Muscle layer of duodenum (tissue), 2 donors: ENCODE data around the gene NOL8.

ENCODE experiments used
- H3K27ac ChIP-seq: one replicate; pipeline ENCODE4 v1.7.0; 2013; ENCODE audit warnings: mild to moderate bottlenecking, low read length
- H3K27me3 ChIP-seq: one replicate; pipeline ENCODE4 v1.7.0; 2013; ENCODE audit warnings: low read depth, mild to moderate bottlenecking, control low read depth, low read length
- H3K36me3 ChIP-seq, 2 donors: one replicate each; pipeline ENCODE4 v1.7.0; 2013; ENCODE audit warnings: low read length in 2 of 2, control low read depth in 1 of 2, mild to moderate bottlenecking in 1 of 2; ENCODE audit not compliant: insufficient read depth in 2 of 2, control insufficient read depth in 1 of 2
- H3K4me1 ChIP-seq, 2 donors: one replicate each; pipeline ENCODE4 v1.7.0; 2013; ENCODE audit warnings: low read length in 2 of 2, mild to moderate bottlenecking in 2 of 2, control low read depth in 1 of 2, moderate library complexity in 1 of 2; ENCODE audit not compliant: insufficient read depth in 2 of 2, control insufficient read depth in 1 of 2
- H3K4me3 ChIP-seq, 2 donors: one replicate each; pipeline ENCODE4 v1.7.0; 2013; ENCODE audit warnings: low read length in 2 of 2, low read depth in 1 of 2, mild to moderate bottlenecking in 1 of 2
- H3K9me3 ChIP-seq, 2 donors: one replicate each; pipeline ENCODE4 v1.7.0; 2013; ENCODE audit warnings: low read length in 2 of 2, control low read depth in 1 of 2, mild to moderate bottlenecking in 1 of 2; ENCODE audit not compliant: control insufficient read depth in 1 of 2
- donor health status: healthy.

NOL8 gene

DNA sequence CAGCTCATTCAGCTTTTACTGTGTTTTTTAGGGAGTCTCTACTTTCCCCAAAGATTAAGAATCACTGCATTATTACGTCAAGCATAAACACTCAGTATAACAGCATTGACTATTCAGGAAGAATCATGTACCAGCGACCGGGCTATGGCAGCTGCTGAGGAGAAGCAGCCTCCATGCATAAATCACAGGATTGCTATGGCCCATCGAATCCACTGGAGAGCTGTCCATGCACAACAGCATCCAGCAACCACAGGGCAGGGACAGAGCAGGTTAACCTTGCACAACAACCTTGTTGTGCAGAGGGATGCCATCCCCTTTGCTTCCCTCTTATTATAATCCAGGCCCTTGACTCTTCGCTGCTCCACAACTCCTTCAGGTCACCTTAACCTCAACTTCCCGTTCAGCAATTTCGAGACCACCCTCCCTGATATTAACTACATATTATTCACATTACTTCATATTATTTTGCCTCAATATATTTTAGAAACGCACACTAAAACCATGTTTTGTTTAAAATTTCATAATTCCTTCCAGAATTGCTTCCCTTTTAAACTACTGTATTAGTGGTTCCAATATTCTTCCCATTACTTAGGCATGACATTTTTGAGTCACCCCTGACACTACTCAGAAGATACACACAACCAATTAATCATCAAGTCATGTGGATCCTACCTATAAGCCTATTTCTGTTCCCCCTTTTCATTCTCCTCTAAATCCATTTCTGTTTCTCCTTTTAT, 32.6 kb downstream of the NOL8 start:
- H3K27ac ChIP-seq: peak overlapping the region; percentile 79
- H3K4me3 ChIP-seq: peak overlapping the region; percentile 83 to 94
- peaks cover 5 to 24% of the 10 kb centered on the region in 2 donors for H3K4me1 ChIP-seq

DNA sequence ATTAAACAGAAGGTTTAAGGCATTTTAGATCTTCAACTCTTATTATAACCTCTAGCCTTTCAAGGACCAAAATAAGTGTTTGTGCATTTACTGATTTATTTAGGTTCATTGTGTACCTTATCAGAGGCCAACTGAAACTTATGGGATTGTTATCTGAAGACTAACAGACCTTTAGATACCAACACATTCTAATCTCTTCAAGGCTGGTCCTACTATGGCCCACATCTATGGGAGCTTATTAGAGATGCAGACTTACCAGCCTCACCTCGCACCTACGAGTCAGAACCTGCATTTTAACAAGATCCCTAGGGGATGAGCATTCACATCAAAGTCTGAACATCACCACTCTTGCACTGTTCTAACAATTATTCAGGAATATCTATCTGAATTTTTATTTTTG, 33.6 kb downstream of the NOL8 start:
- Histone ChIP-seq H3K36me3 (peaks cover 14 to 17% of the 10 kb centered on the region in 2 donors), H3K9me3 (no peaks in the 10 kb centered on the region), H3K27me3 (no peaks in the 10 kb centered on the region), H3K4me1 (peaks cover 5 to 24% of the 10 kb centered on the region in 2 donors), H3K4me3 (no peak overlapping the region), H3K27ac (no peak overlapping the region)

More for the DNA sequence above, 32.6 kb downstream of the NOL8 start:
- no peaks in the 10 kb centered on the region for H3K27me3 ChIP-seq
- H3K36me3 ChIP-seq: peaks cover 11 to 16% of the 10 kb centered on the region in 2 donors
- H3K9me3 ChIP-seq: no peaks in the 10 kb centered on the region

- Histone ChIP-seq H3K36me3 (peaks cover 15 to 23% of the 10 kb centered on the region in 2 donors), H3K4me1 (peaks cover 5 to 24% of the 10 kb centered on the region in 2 donors), H3K4me3 (no peak overlapping the region)
Measured at GRCh38 chr9:92290785-92291429, 34.2 kb downstream of the NOL8 start.

GRCh38 chr9:92289708-92290390, 35.3 kb downstream of the NOL8 start:
- H3K36me3 ChIP-seq: peaks cover 23 to 33% of the 10 kb centered on the region in 2 donors
- H3K4me3 ChIP-seq: no peak overlapping the region
- no peak overlapping the region for H3K27ac ChIP-seq

More at GRCh38 chr9:92290785-92291429, 34.2 kb downstream of the NOL8 start:
- H3K27ac ChIP-seq: no peak overlapping the region
- no peaks in the 10 kb centered on the region for H3K9me3 ChIP-seq
- no peaks in the 10 kb centered on the region for H3K27me3 ChIP-seq

GRCh38 chr9:92279302-92279701, 45.8 kb downstream of the NOL8 start:
- Histone ChIP-seq H3K27me3 (no peaks in the 10 kb centered on the region), H3K27ac (no peak overlapping the region), H3K4me3 (no peak overlapping the region), H3K36me3 (peaks cover 54 to 67% of the 10 kb centered on the region in 2 donors), H3K4me1 (no peaks in the 10 kb centered on the region), H3K9me3 (no peaks in the 10 kb centered on the region)

More at GRCh38 chr9:92289708-92290390, 35.3 kb downstream of the NOL8 start:
- H3K9me3 ChIP-seq: no peaks in the 10 kb centered on the region
- peaks cover 5 to 23% of the 10 kb centered on the region in 2 donors for H3K4me1 ChIP-seq
- H3K27me3 ChIP-seq: no peaks in the 10 kb centered on the region

- Histone ChIP-seq H3K27me3 (no peaks in the 10 kb centered on the region), H3K27ac (no peak overlapping the region), H3K9me3 (no peaks in the 10 kb centered on the region), H3K36me3 (peaks cover 60 to 74% of the 10 kb centered on the region in 2 donors), H3K4me1 (no peaks in the 10 kb centered on the region), H3K4me3 (no peak overlapping the region)
Measured at GRCh38 chr9:92278110-92278509, 47.0 kb downstream of the NOL8 start.

GRCh38 chr9:92276331-92277032, 48.7 kb downstream of the NOL8 start:
- Histone ChIP-seq H3K4me1 (no peaks in the 10 kb centered on the region), H3K36me3 (peaks cover 67 to 85% of the 10 kb centered on the region in 2 donors), H3K27ac (no peak overlapping the region), H3K9me3 (no peaks in the 10 kb centered on the region), H3K4me3 (no peak overlapping the region), H3K27me3 (no peaks in the 10 kb centered on the region)

DNA sequence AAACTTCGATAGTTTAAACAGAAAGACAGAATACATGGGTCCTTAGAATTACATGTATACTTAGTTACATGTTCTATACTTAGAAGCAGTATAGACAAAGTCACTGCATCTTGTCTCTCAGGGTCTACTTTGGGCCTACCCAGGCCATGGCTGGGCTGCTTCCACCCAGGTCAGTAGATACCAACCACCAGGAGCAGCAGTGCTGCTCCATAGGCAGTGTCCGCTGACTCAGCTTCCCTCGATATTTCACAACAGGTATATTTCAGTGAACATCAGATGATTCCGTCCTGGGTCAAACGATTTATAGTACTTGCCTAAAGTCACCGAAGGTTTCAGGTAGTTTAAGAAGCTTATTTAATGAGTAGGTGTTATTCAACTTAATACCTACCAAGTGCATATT, 49.6 kb downstream of the NOL8 start:
- Histone ChIP-seq H3K4me3 (no peak overlapping the region), H3K4me1 (no peaks in the 10 kb centered on the region), H3K9me3 (no peaks in the 10 kb centered on the region), H3K27ac (no peak overlapping the region), H3K36me3 (peaks cover 76 to 93% of the 10 kb centered on the region in 2 donors), H3K27me3 (no peaks in the 10 kb centered on the region)

GRCh38 chr9:92270511-92270910, 54.6 kb downstream of the NOL8 start:
- H3K27me3 ChIP-seq: no peaks in the 10 kb centered on the region
- no peaks in the 10 kb centered on the region for H3K9me3 ChIP-seq
- no peaks in the 10 kb centered on the region for H3K4me1 ChIP-seq
- no peak overlapping the region for H3K27ac ChIP-seq
- H3K36me3 ChIP-seq: peaks cover 85 to 93% of the 10 kb centered on the region in 2 donors
- no peak overlapping the region for H3K4me3 ChIP-seq

- Histone ChIP-seq H3K36me3 (peaks cover 85 to 96% of the 10 kb centered on the region in 2 donors), H3K27ac (no peak overlapping the region), H3K4me1 (no peaks in the 10 kb centered on the region), H3K27me3 (no peaks in the 10 kb centered on the region), H3K9me3 (no peaks in the 10 kb centered on the region), H3K4me3 (no peak overlapping the region)
Measured at GRCh38 chr9:92266486-92266885, 58.7 kb downstream of the NOL8 start.

DNA sequence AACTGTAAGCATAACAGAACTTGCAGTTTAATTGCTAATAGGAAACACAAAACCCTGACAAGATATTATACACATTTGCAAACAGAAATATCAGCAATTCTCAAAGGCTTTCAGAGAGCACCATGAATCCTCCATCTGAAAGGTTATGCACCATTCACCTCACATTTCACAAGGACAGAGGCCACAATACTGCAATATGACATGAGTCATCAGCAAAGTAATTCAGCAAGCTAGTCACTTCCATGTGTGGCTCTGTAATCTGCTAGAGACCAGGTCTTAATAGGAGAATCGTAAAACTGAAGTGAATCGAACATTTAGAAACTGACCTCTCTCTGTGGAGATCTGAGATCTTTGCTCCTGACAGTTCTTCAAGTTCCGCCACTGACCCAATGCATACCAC, 60.0 kb downstream of the NOL8 start:
- Histone ChIP-seq H3K4me1 (no peaks in the 10 kb centered on the region), H3K4me3 (no peak overlapping the region), H3K27me3 (no peaks in the 10 kb centered on the region), H3K9me3 (no peaks in the 10 kb centered on the region), H3K36me3 (peaks cover 76 to 96% of the 10 kb centered on the region in 2 donors), H3K27ac (no peak overlapping the region)
